Measurements from ENCODE around the gene ACTL7B. TPM values are rescaled to one million over a fixed set of nuclear protein-coding genes. Genes with fewer than 3 reads are reported as not detected.

Gene ACTL7B
- total and polyA plus RNA-seq, 2 experiments from 2014 or later = not detected

DNA sequence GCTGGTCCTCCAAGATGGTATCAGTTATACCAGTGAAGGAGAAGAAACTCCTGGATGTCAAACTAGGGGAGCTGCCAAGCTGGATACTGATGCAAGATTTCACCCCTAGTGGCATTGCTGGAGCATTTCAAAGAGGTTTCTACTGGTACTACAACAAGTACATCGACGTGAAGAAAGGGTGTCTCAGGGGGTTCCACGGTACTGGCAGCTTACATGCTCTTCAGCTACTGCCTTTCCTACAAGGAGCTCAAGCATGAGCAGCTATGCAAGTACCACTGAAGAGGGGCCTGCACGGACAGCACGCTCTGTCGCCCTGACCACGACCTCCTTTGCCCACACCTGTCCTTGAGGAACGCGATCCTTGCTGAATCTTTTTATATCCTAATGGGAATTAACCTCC lies 19.5 kb downstream of the ACTL7B start:
- Histone ChIP-seq H3K4me2 (ENCODE audit: unreplicated experiment) (no peak overlapping the region), H2AFZ (no peak overlapping the region), H4K20me1 (ENCODE audit: insufficient read depth) (no peaks in the 10 kb centered on the region), H3K36me3 (ENCODE audit: low read depth) (no peaks in the 10 kb centered on the region), H3K27me3 (replicated peaks; ENCODE audit: insufficient read depth) (no peaks in the 10 kb centered on the region), H3K9me3 (ENCODE audit: low read depth) (no peaks in the 10 kb centered on the region), H3K4me1 (ENCODE audit: insufficient read depth) (peaks cover 11% of the 10 kb centered on the region), H3K27ac (no peak overlapping the region), H3K9ac (no peak overlapping the region), H3K79me2 (ENCODE audit: insufficient read depth) (no peaks in the 10 kb centered on the region), H3F3A (ENCODE audit: insufficient read depth) (no peaks in the 10 kb centered on the region), H3K4me3 (no peak overlapping the region), H3K9me2 (ENCODE audit: insufficient read depth) (no peaks in the 10 kb centered on the region)
- TF ChIP-seq EZH2phosphoT487 (IDR thresholded peaks at IDR 0.05; ENCODE audit: insufficient read depth, low read depth) (no peak), EZH2 (IDR thresholded peaks at IDR 0.05; ENCODE audit: insufficient read depth, poor library complexity, severe bottlenecking) (no peak)
- 87 to 88% methylated on average over 9 of the region's 9 CpGs for WGBS, 2 experiments (ENCODE audit: low coverage in 1 of 2, low lambda C conversion rate in 2 of 2, missing lambda C conversion rate in 2 of 2)
- no peak for DNase-seq
- in situ Hi-C loops (cut with MboI) = no loop called here

DNA sequence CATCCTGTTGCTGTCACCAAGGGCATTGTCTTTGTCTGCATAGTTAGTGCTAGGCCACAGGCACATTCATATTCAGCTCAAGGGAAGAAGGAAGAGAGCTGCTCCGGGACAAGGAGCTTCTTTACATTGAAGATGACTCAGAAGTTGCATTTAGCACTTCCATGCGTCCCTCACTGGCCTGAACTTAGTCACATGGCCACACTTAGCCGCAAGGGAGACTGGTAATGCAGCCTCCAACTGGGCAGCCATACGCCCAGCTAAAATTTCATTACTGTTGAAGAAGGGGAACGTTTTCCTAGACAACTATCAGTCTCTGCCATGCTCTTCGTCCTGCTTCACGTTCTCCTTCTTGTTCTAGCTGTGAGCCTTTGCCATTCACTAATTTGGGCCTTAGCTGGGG lies 20.0 kb downstream of the ACTL7B start:
- H3K9me2 ChIP-seq (ENCODE audit: insufficient read depth) = no peaks in the 10 kb centered on the region
- no peak for DNase-seq
- 78 to 83% methylated on average over 7 of the region's 7 CpGs for WGBS, 2 experiments (ENCODE audit: low coverage in 1 of 2, low lambda C conversion rate in 2 of 2, missing lambda C conversion rate in 2 of 2)
- no peak overlapping the region for H3K4me2 ChIP-seq (ENCODE audit: unreplicated experiment)
- H3K27me3 ChIP-seq (replicated peaks; ENCODE audit: insufficient read depth) = no peaks in the 10 kb centered on the region
- in situ Hi-C loops (cut with MboI) = no loop called here
- no peak for TF ChIP-seq EZH2 (IDR thresholded peaks at IDR 0.05; ENCODE audit: insufficient read depth, poor library complexity, severe bottlenecking)
- no peak for TF ChIP-seq EZH2phosphoT487 (IDR thresholded peaks at IDR 0.05; ENCODE audit: insufficient read depth, low read depth)
- no peak overlapping the region for H3K27ac ChIP-seq
- no peak overlapping the region for H2AFZ ChIP-seq
- no peaks in the 10 kb centered on the region for H3K36me3 ChIP-seq (ENCODE audit: low read depth)
- no peaks in the 10 kb centered on the region for H3F3A ChIP-seq (ENCODE audit: insufficient read depth)
- H3K4me3 ChIP-seq = no peak overlapping the region
- H4K20me1 ChIP-seq (ENCODE audit: insufficient read depth) = no peaks in the 10 kb centered on the region
- H3K9me3 ChIP-seq (ENCODE audit: low read depth) = no peaks in the 10 kb centered on the region
- no peak overlapping the region for H3K9ac ChIP-seq
- peaks cover 11% of the 10 kb centered on the region for H3K4me1 ChIP-seq (ENCODE audit: insufficient read depth)
- H3K79me2 ChIP-seq (ENCODE audit: insufficient read depth) = no peaks in the 10 kb centered on the region

GRCh38 chr9:108834959-108835665 lies 20.7 kb downstream of the ACTL7B start:
- 53 to 62% methylated on average over 4 of the region's 4 CpGs for WGBS, 2 experiments (ENCODE audit: low coverage in 1 of 2, low lambda C conversion rate in 2 of 2, missing lambda C conversion rate in 2 of 2)
- no peaks in the 10 kb centered on the region for H4K20me1 ChIP-seq (ENCODE audit: insufficient read depth)
- H3F3A ChIP-seq (ENCODE audit: insufficient read depth) = no peaks in the 10 kb centered on the region
- peaks cover 14% of the 10 kb centered on the region for H3K4me1 ChIP-seq (ENCODE audit: insufficient read depth)
- H3K27me3 ChIP-seq (replicated peaks; ENCODE audit: insufficient read depth) = no peaks in the 10 kb centered on the region
- in situ Hi-C loops (cut with MboI) = no loop called here
- no peak for TF ChIP-seq EZH2phosphoT487 (IDR thresholded peaks at IDR 0.05; ENCODE audit: insufficient read depth, low read depth)
- TF ChIP-seq EZH2 (IDR thresholded peaks at IDR 0.05; ENCODE audit: insufficient read depth, poor library complexity, severe bottlenecking) = no peak
- no peak overlapping the region for H3K27ac ChIP-seq
- no peak overlapping the region for H2AFZ ChIP-seq
- no peak overlapping the region for H3K9ac ChIP-seq
- DNase-seq = no peak
- H3K36me3 ChIP-seq (ENCODE audit: low read depth) = no peaks in the 10 kb centered on the region
- H3K9me3 ChIP-seq (ENCODE audit: low read depth) = no peaks in the 10 kb centered on the region
- H3K79me2 ChIP-seq (ENCODE audit: insufficient read depth) = no peaks in the 10 kb centered on the region
- H3K9me2 ChIP-seq (ENCODE audit: insufficient read depth) = no peaks in the 10 kb centered on the region
- no peak overlapping the region for H3K4me2 ChIP-seq (ENCODE audit: unreplicated experiment)
- H3K4me3 ChIP-seq = no peak overlapping the region

- Histone ChIP-seq H3K27ac (no peak overlapping the region), H3K9me2 (ENCODE audit: insufficient read depth) (no peaks in the 10 kb centered on the region), H4K20me1 (ENCODE audit: insufficient read depth) (no peaks in the 10 kb centered on the region), H3K36me3 (ENCODE audit: low read depth) (no peaks in the 10 kb centered on the region), H2AFZ (no peak overlapping the region), H3K27me3 (replicated peaks; ENCODE audit: insufficient read depth) (0 out of 2 replicates have a peak, but pooled peaks cover 6% of the 10 kb centered on the region), H3K4me2 (ENCODE audit: unreplicated experiment) (no peak overlapping the region), H3K4me1 (ENCODE audit: insufficient read depth) (0 out of 2 replicates have a peak, but pooled peaks cover 7% of the 10 kb centered on the region), H3K9ac (no peak overlapping the region), H3K79me2 (ENCODE audit: insufficient read depth) (no peaks in the 10 kb centered on the region), H3F3A (ENCODE audit: insufficient read depth) (no peaks in the 10 kb centered on the region), H3K9me3 (ENCODE audit: low read depth) (no peaks in the 10 kb centered on the region), H3K4me3 (no peak overlapping the region)
- 58 to 85% methylated on average over 2 to 3 of the region's 3 CpGs for WGBS, 2 experiments (ENCODE audit: low coverage in 1 of 2, low lambda C conversion rate in 2 of 2, missing lambda C conversion rate in 2 of 2)
- in situ Hi-C loops (cut with MboI) = no loop called here
- TF ChIP-seq EZH2phosphoT487 (IDR thresholded peaks at IDR 0.05; ENCODE audit: insufficient read depth, low read depth) (no peak), EZH2 (IDR thresholded peaks at IDR 0.05; ENCODE audit: insufficient read depth, poor library complexity, severe bottlenecking) (no peak)
- DNase-seq = no peak
These were observed 23.6 kb downstream of the ACTL7B start for GRCh38 chr9:108832179-108832500.

All from GM23248 (cell line).